ENCODE data around the gene DDOST. TPM values are rescaled to one million over a fixed set of nuclear protein-coding genes. Genes with fewer than 3 reads are reported as not detected.

Gene DDOST
- total and polyA plus RNA-seq, 10 of the 15 experiments (the other 5 are each of a cell fraction or from before 2014, with no cell fraction given), result 100 to 274 (median 201) TPM

GRCh38 chr1:20610970-20611369 lies 50.2 kb downstream of the DDOST start:
- Histone ChIP-seq H2AFZ (ENCODE audit: control insufficient read depth, low read depth, low read length) (no peak overlapping the region), H3K4me1 (ENCODE audit: control insufficient read depth, insufficient read depth, low read length) (no peaks in the 10 kb centered on the region), H4K20me1 (ENCODE audit: control insufficient read depth, insufficient read depth) (no peaks in the 10 kb centered on the region), H3K36me3 (ENCODE audit: control insufficient read depth in 2 of 2, insufficient read depth in 2 of 2, low read length in 1 of 2) (no peaks in the 10 kb centered on the region), H3K27ac (ENCODE audit: control insufficient read depth, insufficient read depth) (no peak overlapping the region), H3K9me3 (replicated peaks; ENCODE audit: control insufficient read depth, insufficient read depth, low read length) (no peaks in the 10 kb centered on the region), H3K79me2 (ENCODE audit: control insufficient read depth, insufficient read depth, low read length) (no peaks in the 10 kb centered on the region), H3K4me3 (no peak overlapping the region), H3K4me2 (ENCODE audit: control insufficient read depth, insufficient read depth) (no peak overlapping the region), H3K9ac (ENCODE audit: control insufficient read depth, insufficient read depth, low read length) (no peak overlapping the region), H3K27me3 (replicated peaks in 1 of 2; ENCODE audit: control insufficient read depth in 2 of 2, insufficient read depth in 2 of 2, low read length in 1 of 2) (no peaks in the 10 kb centered on the region)
- CTCF ChIA-PET, result no interaction called here
- RAD21 ChIA-PET (ENCODE audit: unreplicated experiment), result no interaction called here
- intact Hi-C loops (cut with micrococcal nuclease; ENCODE audit: unreplicated experiment), result no loop called here
- TF ChIP-seq ZBTB11 (CRISPR knock-in tag; IDR thresholded peaks at IDR 0.05) (no peak), PAX5 (IDR thresholded peaks at IDR 0.05; ENCODE audit: borderline replicate concordance, low read depth, low read length) (peak; percentile 66; the same call in 1 of the 2 replicates)
- POLR2A ChIA-PET, result no interaction called here
- no TSS peak for BruUV-seq (replicated peaks)
- DNase-seq (ENCODE audit: low read depth, low spot score) (no peak), FAIRE-seq (no peak), ATAC-seq (no peak)
- SMC1A ChIA-PET (ENCODE audit: uncharacterized antibody, unreplicated experiment), result no interaction called here
- in situ Hi-C loops (cut with MboI), result no loop called here
- WGBS (ENCODE audit: insufficient coverage, insufficient replicate concordance, low lambda C conversion rate, missing lambda C conversion rate), result 70% methylated on average over 2 of the region's 2 CpGs

- H3K79me2 ChIP-seq (ENCODE audit: control insufficient read depth, insufficient read depth, low read length), result no peaks in the 10 kb centered on the region
- H3K4me3 ChIP-seq, result no peak overlapping the region
- H3K9ac ChIP-seq (ENCODE audit: control insufficient read depth, insufficient read depth, low read length), result no peak overlapping the region
- intact Hi-C loops (cut with micrococcal nuclease; ENCODE audit: unreplicated experiment) (no loop called here), in situ Hi-C loops (cut with MboI) (no loop called here)
- ChIA-PET POLR2A (no interaction called here), CTCF (no interaction called here), RAD21 (ENCODE audit: unreplicated experiment) (no interaction called here), SMC1A (ENCODE audit: uncharacterized antibody, unreplicated experiment) (no interaction called here)
- FAIRE-seq (no peak), ATAC-seq (no peak), DNase-seq (ENCODE audit: low read depth, low spot score) (no peak)
- H3K27ac ChIP-seq (ENCODE audit: control insufficient read depth, insufficient read depth), result no peak overlapping the region
- no peak for TF ChIP-seq E2F4 (IDR thresholded peaks at IDR 0.05; ENCODE audit: low read depth, low read length)
- TF ChIP-seq CTCF (IDR thresholded peaks at IDR 0.05 in 2 of 3, conservative IDR thresholded peaks at IDR 0.05 in 1 of 3; ENCODE audit: control insufficient read depth in 2 of 3, extremely low read depth in 1 of 3, insufficient read depth in 1 of 3, low read depth in 3 of 3, low read length in 3 of 3), result no peak
- no peak for TF ChIP-seq ZBED1 (IDR thresholded peaks at IDR 0.05; ENCODE audit: borderline replicate concordance)
- TF ChIP-seq GATAD2B (conservative IDR thresholded peaks at IDR 0.05; ENCODE audit: low read depth), result no peak
- no peak for TF ChIP-seq ATF7 (IDR thresholded peaks at IDR 0.05; ENCODE audit: low read depth)
- TF ChIP-seq PML (IDR thresholded peaks at IDR 0.05; ENCODE audit: low read length), result no peak
- TF ChIP-seq ATF2 (IDR thresholded peaks at IDR 0.05; ENCODE audit: low read length), result no peak
- TF ChIP-seq ZSCAN29 (IDR thresholded peaks at IDR 0.05), result no peak
- H2AFZ ChIP-seq (ENCODE audit: control insufficient read depth, low read depth, low read length), result no peak overlapping the region
- no peaks in the 10 kb centered on the region for H4K20me1 ChIP-seq (ENCODE audit: control insufficient read depth, insufficient read depth)
- no peaks in the 10 kb centered on the region for H3K36me3 ChIP-seq (ENCODE audit: control insufficient read depth in 2 of 2, insufficient read depth in 2 of 2, low read length in 1 of 2)
- WGBS (ENCODE audit: insufficient coverage, insufficient replicate concordance, low lambda C conversion rate, missing lambda C conversion rate), result 48% methylated on average over 6 of the region's 6 CpGs
- no peak overlapping the region for H3K4me2 ChIP-seq (ENCODE audit: control insufficient read depth, insufficient read depth)
- no peaks in the 10 kb centered on the region for H3K9me3 ChIP-seq (replicated peaks; ENCODE audit: control insufficient read depth, insufficient read depth, low read length)
- H3K27me3 ChIP-seq (replicated peaks in 1 of 2; ENCODE audit: control insufficient read depth in 2 of 2, insufficient read depth in 2 of 2, low read length in 1 of 2), result no peaks in the 10 kb centered on the region
- H3K4me1 ChIP-seq (ENCODE audit: control insufficient read depth, insufficient read depth, low read length), result no peaks in the 10 kb centered on the region
- no TSS peak for BruUV-seq (replicated peaks)
Measured at GRCh38 chr1:20609541-20609940, 51.6 kb downstream of the DDOST start.
